DMS153 treated with DMSO at 0.1 percent for 48 hours (cell line): Measurements from ENCODE around the gene TMEM131.

Experiments used
- DNase-seq: peaks from one replicate; lab custom pipeline; 2025; ENCODE audit not compliant: unreplicated experiment; lab: John Stamatoyannopoulos, UW

The TMEM131 gene

DNA sequence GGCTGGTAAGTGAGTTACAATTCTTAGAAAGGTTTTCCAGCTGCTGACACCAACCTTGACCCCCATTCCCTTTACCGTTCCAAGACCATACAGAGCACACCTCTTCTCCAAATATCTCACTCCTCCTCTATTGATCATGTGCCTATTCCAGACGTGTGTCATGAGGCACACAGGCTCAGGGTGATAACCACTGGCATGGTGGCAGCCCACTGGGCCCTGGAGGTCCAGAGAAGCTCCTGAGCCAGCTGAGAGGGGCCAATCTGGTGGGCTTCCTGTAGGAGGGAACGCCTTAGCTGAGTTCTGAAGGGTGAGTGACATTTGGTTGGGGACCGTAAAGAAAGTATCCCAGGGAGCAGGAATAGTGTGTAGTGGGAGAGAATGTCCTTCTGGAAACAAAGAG is 254.1 kb downstream of the TMEM131 start:
- DNase-seq, result no peak

DNA sequence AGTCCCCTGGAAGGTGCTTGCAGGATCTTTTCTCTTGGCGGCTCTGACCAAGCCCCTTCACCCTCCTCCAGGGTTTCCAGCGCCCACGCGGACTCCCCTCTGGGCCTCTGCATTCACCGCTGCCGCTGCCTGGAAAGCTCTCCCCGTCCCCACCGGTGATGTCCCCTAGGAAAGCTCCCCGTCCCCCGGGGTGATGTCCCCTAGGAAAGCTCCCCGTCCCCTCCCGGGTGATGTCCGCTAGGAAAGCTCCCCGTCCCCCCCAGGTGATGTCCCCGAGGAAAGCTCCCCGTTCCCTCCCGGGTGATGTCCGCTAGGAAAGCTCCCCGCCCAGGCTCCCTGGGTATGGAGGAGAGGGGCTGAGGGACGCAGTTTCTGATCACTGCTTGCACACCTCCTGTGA is 254.5 kb downstream of the TMEM131 start:
- DNase-seq, result no peak

DNA sequence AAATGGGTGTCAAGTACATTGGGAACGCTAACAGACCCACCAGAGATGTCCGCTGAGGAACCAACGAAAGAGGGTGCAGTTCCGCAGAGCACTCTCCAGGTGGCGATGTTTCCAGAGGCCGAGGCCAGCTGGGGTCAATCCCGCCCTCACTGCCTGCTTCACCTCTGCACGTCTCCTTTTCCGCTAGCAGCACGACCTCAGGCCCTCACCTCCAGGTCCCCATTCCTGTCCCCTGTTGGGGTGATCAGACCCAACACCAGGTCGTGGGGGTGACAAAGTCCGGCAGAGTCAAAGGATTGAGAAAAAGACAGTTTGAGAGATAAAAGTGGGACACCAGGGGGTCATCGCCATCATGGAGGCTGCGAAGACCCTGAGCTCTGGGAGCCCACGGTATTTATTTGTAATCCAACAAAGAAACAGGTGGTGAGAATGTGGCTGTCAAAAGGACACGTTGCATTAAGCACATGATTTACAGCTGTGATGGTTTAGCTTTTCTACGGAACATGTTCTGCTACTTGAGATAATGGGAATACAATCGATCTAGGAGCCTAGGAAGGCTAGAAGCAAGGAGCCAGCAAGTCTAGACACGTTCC is 255.1 kb downstream of the TMEM131 start:
- DNase-seq, result peak; percentile 68

DNA sequence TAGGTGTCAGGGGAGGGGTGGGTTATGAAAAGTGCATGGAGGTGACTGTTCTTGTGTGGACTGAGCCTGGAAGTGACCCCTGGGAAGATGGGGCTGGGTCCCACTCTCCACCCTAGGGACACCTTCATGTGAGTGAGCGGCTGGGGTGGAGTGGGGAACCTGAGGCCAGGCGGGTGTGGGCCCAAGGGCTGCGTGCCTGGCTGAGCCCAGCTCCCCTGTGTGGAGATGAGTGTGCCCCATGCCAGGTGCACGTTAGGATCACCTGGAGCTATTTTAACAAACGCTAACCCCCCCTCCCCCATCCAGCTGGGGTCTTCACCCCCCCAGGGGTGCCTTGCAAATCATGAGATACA is 255.9 kb downstream of the TMEM131 start:
- no peak for DNase-seq

DNA sequence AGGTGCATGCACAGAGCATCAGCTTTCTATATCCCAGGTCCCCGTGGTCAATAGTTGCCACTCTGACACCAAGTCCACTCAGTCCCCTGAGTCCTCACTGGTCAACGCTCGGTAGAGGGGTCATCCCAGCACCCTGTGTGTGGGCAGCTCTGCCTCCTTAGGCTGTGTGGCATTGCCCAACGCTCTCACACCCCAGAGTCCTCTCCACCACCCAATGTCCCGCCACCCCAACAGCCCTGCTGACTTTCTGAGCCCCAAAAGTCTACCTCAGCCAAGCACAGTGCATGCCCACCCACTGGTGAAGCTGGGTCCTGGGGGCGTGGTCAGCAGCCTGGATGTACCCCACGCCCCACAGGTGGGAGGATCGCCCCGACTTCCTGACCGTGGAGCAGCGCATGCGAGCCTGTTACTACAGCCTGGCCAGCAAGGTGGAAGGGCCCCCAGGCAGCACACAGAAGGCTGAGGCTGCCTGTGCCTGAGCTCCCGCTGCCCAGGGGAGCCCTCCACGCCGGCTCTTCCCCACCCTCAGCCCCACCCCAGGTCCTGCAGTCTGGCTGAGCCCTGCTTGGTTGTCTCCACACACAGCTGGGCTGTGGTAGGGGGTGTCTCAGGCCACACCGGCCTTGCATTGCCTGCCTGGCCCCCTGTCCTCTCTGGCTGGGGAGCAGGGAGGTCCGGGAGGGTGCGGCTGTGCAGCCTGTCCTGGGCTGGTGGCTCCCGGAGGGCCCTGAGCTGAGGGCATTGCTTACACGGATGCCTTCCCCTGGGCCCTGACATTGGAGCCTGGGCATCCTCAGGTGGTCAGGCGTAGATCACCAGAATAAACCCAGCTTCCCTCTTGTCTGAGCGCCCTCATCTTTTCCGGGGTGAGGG is 256.5 kb downstream of the TMEM131 start:
- DNase-seq, result no peak

DNA sequence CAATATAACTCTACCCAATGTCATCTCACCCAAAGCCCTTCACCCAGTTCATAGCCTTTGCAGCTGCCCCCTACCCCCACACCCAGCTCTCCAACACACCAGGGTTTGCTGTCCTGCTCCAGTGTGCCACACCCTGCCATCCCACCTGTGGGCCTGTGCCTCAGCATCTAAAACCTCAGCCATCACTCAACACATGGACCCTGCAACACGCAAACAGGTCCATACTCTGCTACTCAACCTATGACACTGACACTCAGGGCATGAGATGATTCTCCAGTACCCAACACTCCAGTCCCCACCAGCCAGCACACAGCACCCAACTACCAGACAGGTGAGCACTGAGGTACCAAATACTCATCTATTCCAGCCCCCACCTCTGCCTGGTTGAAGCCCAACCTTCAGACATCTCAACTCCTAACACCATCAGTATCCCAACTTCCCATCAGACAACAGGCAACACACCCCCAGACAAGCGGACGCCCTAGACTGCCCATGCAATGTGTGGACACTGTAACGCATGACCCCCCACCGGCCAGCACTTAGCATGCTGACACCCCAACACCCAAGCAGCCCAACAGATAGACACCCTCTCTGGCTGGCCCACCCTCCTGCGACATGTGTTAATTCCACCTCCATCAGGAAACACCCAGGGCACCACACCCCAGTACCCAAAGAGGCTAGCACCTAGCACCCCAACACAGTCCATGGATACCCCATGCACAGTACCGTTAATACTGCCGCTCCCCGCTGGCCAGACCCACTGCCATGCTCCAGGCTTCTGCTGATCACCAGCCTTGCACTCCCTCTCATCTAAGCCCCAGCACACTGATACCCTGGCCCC is 257.3 kb downstream of the TMEM131 start:
- DNase-seq, result no peak

DNA sequence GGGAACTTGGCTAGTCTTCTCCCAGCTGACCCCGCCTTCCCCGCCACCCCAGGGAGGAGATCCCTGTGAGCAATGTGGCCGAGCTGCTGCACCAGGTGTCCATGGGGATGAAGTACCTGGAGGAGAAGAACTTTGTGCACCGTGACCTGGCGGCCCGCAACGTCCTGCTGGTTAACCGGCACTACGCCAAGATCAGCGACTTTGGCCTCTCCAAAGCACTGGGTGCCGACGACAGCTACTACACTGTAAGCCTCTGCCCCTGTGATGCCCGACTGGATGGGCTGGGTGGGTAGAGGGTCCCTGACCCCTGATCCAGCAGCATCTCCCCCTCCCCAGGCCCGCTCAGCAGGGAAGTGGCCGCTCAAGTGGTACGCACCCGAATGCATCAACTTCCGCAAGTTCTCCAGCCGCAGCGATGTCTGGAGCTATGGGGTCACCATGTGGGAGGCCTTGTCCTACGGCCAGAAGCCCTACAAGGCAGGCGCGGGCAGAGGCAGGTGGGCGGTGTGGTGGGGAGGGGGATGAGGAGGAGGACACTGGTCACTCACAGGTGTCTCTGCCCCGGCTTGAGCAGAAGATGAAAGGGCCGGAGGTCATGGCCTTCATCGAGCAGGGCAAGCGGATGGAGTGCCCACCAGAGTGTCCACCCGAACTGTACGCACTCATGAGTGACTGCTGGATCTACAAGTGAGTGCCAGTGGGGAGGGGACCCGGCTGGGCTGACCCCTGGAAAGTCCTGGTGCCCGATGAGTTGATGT is 258.1 kb downstream of the TMEM131 start:
- DNase-seq, result no peak

DNA sequence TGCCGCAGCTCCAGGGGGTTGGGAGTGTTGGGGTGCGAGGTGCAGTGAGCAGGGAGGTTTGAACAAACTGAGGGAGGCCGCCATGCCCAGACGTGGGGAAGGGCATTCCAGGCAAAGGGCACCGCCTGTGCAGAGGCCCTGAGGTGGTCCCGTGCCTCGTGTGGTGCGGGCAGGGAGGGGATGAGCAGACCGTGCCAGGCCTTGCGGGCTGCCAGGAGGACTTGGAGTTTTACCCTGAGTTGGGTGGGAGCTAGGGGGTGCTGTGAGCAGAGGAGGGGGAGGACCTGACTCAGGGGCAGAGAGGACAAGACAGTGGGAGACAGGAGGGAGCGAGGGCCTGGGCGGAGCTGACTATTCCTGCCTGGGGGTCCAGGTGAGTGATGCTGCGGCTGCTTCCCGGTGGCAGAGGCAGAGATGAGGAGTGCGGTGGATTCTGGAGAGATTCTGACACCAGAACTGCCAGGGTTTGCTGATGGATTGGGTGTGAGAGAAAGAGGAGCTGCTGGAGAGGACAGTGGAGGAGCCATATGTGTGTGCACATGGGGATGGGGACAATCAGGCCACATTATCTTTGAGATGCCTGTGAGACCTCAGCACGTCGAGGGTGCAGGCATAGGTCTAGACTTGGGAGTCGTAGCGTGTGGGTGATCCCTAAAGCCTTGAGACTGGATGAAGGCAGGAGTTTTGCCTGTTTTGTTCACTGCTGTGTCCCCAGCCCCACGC is 259.0 kb downstream of the TMEM131 start:
- no peak for DNase-seq

DNA sequence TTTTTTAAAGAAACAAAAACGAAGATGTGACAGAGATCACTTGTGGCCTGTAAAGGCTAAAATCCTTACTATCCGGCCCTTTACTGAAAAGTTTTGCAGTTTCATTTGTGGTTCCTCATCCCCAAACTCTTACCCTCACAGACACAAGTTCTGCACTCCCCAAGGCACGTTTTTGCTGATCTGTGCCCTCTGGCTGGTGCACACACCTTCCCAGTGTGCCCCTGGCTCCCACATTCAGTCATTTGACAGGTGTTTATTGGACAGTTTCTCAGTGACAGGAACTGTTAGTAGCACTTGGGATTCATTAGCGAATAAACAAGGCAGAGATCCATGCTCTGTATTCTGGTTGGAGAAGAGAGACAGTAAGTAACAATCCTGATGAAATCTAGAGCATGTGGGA is 259.6 kb downstream of the TMEM131 start:
- DNase-seq, result no peak

DNA sequence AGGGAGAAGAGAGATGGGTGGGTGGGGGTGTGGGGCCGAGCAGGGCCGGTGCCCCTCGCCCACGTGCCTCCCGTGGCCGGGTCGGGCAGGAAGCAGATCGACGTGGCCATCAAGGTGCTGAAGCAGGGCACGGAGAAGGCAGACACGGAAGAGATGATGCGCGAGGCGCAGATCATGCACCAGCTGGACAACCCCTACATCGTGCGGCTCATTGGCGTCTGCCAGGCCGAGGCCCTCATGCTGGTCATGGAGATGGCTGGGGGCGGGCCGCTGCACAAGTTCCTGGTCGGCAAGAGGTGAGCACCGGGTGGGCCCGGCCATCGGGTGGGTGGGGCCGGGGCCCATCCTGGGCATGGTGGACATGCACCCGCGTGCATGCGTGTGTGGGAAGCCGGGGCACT is 260.6 kb downstream of the TMEM131 start:
- DNase-seq, result no peak

DNA sequence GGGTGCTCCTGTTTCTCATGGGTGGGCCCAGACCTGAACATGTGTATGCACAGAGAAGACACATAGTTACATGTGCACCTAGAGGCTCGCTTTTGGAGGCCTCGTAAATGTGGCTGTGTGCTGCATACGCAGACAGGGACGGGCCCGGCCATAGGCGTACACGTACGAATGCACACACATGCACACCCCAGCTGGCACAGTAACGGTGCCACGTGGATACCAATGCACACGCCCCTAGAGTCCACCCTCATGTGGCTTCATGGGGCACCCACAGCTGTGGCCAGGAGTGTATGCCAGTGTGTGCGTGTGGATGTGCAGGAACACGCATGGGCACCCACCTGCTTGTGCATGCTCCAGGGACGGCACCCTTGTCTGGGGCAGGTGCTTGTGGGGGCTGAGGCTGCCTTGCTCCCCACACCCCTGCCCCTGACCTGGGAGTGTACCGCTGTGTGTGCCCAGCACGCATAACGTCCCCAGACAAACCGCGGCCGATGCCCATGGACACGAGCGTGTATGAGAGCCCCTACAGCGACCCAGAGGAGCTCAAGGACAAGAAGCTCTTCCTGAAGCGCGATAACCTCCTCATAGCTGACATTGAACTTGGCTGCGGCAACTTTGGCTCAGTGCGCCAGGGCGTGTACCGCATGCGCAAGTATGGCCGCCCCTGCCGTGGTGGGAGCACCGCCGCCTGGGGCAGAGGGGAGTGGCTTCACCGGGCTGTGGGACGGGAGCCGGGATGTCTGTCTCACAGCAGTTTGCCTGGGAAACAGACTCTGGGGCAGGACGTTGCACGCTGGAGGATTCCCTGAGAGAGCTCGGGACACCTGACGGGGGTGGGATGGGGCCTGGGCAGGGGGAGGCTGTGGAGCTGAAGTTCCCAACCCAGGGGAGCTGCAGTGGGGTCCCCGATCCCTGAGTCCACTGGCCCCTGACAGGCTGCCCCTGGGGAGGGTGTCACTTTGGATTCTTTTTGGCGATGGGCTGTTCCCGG is 261.4 kb downstream of the TMEM131 start:
- DNase-seq, result no peak

DNA sequence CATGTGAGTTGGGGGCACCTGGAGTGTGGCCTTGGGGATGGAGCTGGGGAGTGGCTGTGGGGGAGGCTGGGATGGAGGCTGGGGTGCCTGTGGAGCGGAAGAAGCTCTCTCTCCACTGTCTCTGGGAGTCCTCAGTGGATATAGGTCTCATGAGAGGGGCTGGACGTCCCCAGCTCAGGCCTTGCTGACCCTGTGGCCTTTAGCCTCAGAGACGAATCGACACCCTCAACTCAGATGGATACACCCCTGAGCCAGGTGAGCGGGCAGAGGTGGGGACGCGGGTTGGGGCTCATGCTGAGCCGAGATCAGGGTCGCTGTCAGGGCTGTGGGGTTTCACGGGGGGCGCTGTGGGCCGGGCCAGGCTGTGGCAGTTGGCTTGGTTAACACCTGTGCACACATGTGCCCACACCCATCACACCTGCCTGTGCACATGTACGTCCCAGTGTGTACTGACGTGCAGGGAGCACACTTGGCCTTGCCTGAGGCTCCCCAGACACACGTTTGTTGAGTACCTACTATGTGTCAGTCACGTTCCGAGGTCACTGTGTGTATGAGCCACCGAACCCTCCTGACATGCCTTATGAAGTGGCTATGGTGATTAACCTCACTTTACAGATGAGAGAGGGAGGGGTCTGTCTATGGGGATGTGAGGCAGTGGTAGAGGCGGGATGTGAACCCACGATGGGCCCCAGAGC is 262.3 kb downstream of the TMEM131 start:
- DNase-seq, result no peak

DNA sequence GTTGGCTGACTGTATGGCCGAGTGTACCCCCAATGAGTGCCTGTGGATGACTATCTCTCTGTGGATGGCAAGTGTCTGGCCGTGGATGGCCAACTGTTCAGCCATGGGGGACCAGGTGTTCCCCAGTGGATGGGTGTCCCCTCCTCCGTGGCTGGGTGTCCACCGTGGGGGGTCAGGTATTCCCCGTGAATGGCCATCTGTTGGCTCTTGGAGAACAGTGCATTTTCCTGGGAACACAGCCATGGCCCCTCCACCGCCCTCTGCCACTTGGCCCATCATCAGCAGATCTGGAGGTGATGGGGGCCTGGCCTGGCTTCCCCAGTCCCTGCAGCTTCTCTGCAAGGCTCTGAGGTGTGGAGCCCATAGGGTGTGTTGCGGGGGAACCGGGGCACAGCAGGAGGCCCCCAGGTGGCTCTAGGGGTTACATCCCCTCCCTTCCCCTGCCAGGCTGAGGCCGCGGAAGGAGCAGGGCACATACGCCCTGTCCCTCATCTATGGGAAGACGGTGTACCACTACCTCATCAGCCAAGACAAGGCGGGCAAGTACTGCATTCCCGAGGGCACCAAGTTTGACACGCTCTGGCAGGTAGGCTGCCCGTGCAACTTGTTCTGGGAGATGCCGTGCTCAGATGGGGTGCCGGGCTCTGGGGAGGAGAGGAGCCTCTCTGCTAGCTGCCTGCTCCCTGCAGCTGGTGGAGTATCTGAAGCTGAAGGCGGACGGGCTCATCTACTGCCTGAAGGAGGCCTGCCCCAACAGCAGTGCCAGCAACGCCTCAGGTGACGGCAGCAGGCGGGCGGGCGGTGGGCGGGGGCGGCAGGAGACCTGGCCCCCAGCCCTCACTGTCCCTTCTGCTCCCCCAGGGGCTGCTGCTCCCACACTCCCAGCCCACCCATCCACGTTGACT is 263.1 kb downstream of the TMEM131 start:
- DNase-seq, result no peak

DNA sequence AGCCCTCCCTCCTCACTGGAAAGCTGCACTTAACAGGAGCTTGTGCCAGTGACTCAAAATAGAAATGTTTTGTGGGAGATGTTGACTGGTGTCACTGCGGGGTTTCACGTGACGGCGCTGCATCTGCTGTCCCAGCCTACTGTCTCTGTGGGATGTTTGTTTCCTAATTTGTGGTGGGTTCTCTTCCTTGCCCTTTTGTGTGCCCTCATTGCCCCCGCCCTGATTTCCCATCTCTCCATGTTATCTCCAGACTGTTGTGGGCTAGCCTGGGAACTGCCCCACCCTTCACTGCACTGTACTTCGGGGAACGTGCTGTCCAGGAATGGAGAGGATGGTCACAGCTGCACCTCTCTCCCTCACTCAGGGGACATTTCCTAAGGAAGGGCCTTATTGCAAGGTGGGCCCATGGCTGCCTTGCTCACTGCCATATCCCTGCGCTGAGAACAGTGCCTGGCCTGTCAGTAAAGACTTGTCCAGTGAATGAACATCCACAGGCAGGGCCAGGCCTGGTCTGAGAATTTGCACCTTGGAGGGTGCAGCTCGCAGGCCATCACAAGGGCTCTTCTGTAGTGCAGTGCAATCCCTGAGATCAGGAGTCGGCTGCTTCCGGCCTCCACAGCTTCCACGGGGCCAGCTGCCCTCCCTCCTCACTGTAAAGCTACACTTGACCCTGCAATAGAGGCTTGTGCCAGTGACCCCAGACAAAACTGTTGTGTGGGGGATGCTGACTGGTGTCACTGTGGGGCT is 264.3 kb downstream of the TMEM131 start:
- DNase-seq, result no peak

DNA sequence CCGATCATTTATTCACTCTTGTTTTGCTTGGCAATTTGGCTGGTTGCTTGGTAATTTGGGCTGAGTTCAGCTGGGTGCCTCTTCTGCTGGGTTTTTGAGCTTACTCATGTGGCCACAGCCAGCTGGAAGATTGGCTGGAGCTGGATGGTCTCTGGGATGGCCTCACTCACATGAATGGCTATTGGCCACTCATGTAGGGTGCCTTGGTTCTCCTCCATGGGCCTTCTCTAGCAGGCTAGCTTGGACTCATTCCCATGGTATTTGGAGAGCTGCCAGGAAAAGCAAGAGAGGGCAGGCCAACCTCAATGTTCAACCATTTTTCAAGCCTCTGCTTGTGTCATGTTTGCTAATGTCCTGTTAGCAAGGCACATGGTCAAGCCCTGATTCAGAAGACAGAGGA is 265.5 kb downstream of the TMEM131 start:
- no peak for DNase-seq

DNA sequence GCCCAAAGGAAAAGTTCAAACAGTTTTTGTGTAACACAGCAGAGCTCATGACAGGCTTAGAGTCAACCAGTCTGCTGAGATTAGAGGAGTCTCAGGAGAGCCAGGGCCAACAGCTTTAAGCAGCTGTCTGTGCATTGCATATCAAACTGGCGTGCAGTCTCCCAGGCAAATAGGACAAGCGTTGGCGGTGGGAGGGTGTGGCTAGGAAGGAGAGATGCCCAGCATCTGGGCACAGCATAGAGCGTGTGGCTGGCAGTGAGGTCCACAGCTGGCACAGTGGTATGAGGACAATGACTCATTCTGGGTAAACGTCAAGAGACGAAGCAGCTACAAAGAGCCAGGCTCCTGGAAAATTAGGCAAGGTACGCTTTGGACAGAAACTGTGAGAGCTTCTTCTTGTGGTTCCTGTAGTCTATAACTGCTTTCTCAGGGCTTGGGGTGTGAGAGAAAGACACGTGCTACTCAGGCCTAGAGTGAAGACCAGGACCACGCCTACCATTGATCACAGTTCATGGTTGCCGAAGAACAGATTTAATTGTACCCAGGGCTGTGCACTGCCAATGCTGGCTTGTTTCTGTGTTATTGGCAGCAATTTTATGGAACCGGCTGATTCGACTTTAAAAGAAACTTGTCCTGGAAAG is 267.5 kb downstream of the TMEM131 start:
- no peak for DNase-seq

DNA sequence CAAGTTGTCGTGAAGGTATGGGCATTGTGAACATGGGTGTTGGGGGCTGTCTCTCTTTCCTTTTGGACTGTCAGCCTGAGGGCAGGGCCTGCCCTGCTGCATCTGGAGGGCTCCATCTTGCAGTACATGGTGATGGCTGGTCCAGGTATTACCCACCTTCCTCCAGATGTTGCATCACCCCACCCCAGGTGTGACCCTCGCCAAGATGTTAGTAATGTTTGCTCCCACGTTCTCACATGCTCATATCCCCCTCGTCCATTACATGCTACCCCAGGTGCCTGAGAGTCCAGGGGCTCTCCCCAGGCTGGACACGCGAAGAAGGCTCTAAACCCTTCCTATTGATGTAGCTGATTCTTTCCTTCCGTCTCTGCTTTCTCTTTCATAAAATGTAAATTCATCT is 268.5 kb downstream of the TMEM131 start:
- no peak for DNase-seq
